ENCODE results near the gene HNMT.

The HNMT gene

GRCh38 chr2:137944714-137945113 lies 19.6 kb upstream of the HNMT start:
- FAIRE-seq (no peak), DNase-seq (ENCODE audit: extremely low spot score, insufficient read length, low read depth) (no peak)

- FAIRE-seq (no peak), DNase-seq (ENCODE audit: extremely low spot score, insufficient read length, low read depth) (no peak)
These were observed 19.0 kb upstream of the HNMT start for GRCh38 chr2:137945229-137945628.

- FAIRE-seq (no peak), DNase-seq (ENCODE audit: extremely low spot score, insufficient read length, low read depth) (no peak)
These were observed 18.0 kb upstream of the HNMT start for GRCh38 chr2:137946227-137946626.

- no peak for FAIRE-seq
These were observed 17.1 kb upstream of the HNMT start for GRCh38 chr2:137947032-137947727.

GRCh38 chr2:137947728-137948336 lies 16.4 kb upstream of the HNMT start:
- peak; percentile 76 for FAIRE-seq

More at GRCh38 chr2:137947032-137947727, 17.1 kb upstream of the HNMT start:
- DNase-seq (ENCODE audit: extremely low spot score, insufficient read length, low read depth), result no peak

GRCh38 chr2:137948894-137949293 lies 15.4 kb upstream of the HNMT start:
- DNase-seq (ENCODE audit: extremely low spot score, insufficient read length, low read depth) (no peak), FAIRE-seq (no peak)

More at GRCh38 chr2:137947728-137948336, 16.4 kb upstream of the HNMT start:
- DNase-seq (ENCODE audit: extremely low spot score, insufficient read length, low read depth), result no peak

- DNase-seq (ENCODE audit: extremely low spot score, insufficient read length, low read depth) (no peak), FAIRE-seq (no peak)
These were observed 14.0 kb upstream of the HNMT start for GRCh38 chr2:137950238-137950637.

GRCh38 chr2:137951586-137951985 lies 12.7 kb upstream of the HNMT start:
- no peak for FAIRE-seq
- DNase-seq (ENCODE audit: extremely low spot score, insufficient read length, low read depth), result no peak

- FAIRE-seq, result no peak
- no peak for DNase-seq (ENCODE audit: extremely low spot score, insufficient read length, low read depth)
These were observed 11.6 kb upstream of the HNMT start for GRCh38 chr2:137952586-137953129.

- FAIRE-seq (no peak), DNase-seq (ENCODE audit: extremely low spot score, insufficient read length, low read depth) (no peak)
These were observed 8.7 kb upstream of the HNMT start for GRCh38 chr2:137955536-137955935.

GRCh38 chr2:137957033-137957432 lies 7.2 kb upstream of the HNMT start:
- FAIRE-seq, result no peak
- no peak for DNase-seq (ENCODE audit: extremely low spot score, insufficient read length, low read depth)

- FAIRE-seq, result no peak
- DNase-seq (ENCODE audit: extremely low spot score, insufficient read length, low read depth), result no peak
These were observed 5.1 kb upstream of the HNMT start for GRCh38 chr2:137959166-137959565.

- DNase-seq (ENCODE audit: extremely low spot score, insufficient read length, low read depth) (no peak), FAIRE-seq (no peak)
These were observed 4.0 kb upstream of the HNMT start for GRCh38 chr2:137960223-137960622.

GRCh38 chr2:137961602-137962001 lies 2.7 kb upstream of the HNMT start:
- FAIRE-seq (no peak), DNase-seq (ENCODE audit: extremely low spot score, insufficient read length, low read depth) (no peak)

GRCh38 chr2:137963535-137964065 lies 673 bp upstream of the HNMT start:
- FAIRE-seq (no peak), DNase-seq (ENCODE audit: extremely low spot score, insufficient read length, low read depth) (no peak)

- no peak for DNase-seq (ENCODE audit: extremely low spot score, insufficient read length, low read depth)
- no peak for FAIRE-seq
These were observed 686 bp downstream of the HNMT start for GRCh38 chr2:137964859-137965459.

GRCh38 chr2:137966043-137966442 lies 1.8 kb downstream of the HNMT start:
- no peak for FAIRE-seq
- DNase-seq (ENCODE audit: extremely low spot score, insufficient read length, low read depth), result no peak

GRCh38 chr2:137967042-137967441 lies 2.8 kb downstream of the HNMT start:
- DNase-seq (ENCODE audit: extremely low spot score, insufficient read length, low read depth) (no peak), FAIRE-seq (no peak)

- FAIRE-seq, result no peak
- DNase-seq (ENCODE audit: extremely low spot score, insufficient read length, low read depth), result no peak
These were observed 4.5 kb downstream of the HNMT start for GRCh38 chr2:137968477-137969417.

GRCh38 chr2:137969418-137969765 lies 5.1 kb downstream of the HNMT start:
- DNase-seq (ENCODE audit: extremely low spot score, insufficient read length, low read depth) (no peak), FAIRE-seq (no peak)

Measured in GM18507 (cell line).